HG03196 (cell line): Measurements from ENCODE around the gene TALDO1.

Experiments used
- ATAC-seq: cut with Tn5 transposase; IDR thresholded peaks from one replicate; pipeline ENCODE4 v1.9.1; 2021; ENCODE audit not compliant: unreplicated experiment

Gene TALDO1

GRCh38 chr11:714436-714835 lies 32.8 kb upstream of the TALDO1 start:
- no peak for ATAC-seq

GRCh38 chr11:719214-720016 lies 27.8 kb upstream of the TALDO1 start:
- no peak for ATAC-seq

- ATAC-seq, result no peak
Measured at GRCh38 chr11:720017-720641, 27.1 kb upstream of the TALDO1 start.

- no peak for ATAC-seq
Measured at GRCh38 chr11:720642-721246, 26.5 kb upstream of the TALDO1 start.

GRCh38 chr11:721247-721740 lies 26.0 kb upstream of the TALDO1 start:
- no peak for ATAC-seq

- no peak for ATAC-seq
Measured at GRCh38 chr11:721741-722345, 25.4 kb upstream of the TALDO1 start.

- ATAC-seq, result no peak
Measured at GRCh38 chr11:722346-722811, 24.9 kb upstream of the TALDO1 start.

- no peak for ATAC-seq
Measured at GRCh38 chr11:723120-723883, 24.0 kb upstream of the TALDO1 start.

GRCh38 chr11:724049-724777 lies 23.1 kb upstream of the TALDO1 start:
- ATAC-seq, result no peak

GRCh38 chr11:724778-725386 lies 22.4 kb upstream of the TALDO1 start:
- no peak for ATAC-seq

GRCh38 chr11:725624-726202 lies 21.6 kb upstream of the TALDO1 start:
- ATAC-seq, result no peak

GRCh38 chr11:726278-727220 lies 20.7 kb upstream of the TALDO1 start:
- ATAC-seq, result no peak

- no peak for ATAC-seq
Measured at GRCh38 chr11:727281-727701, 20.0 kb upstream of the TALDO1 start.

GRCh38 chr11:727859-728748 lies 19.2 kb upstream of the TALDO1 start:
- ATAC-seq, result no peak

GRCh38 chr11:728901-729491 lies 18.3 kb upstream of the TALDO1 start:
- ATAC-seq, result no peak

GRCh38 chr11:729492-730074 lies 17.7 kb upstream of the TALDO1 start:
- ATAC-seq, result no peak
